A673 (cell line): ENCODE results near the gene GCNT3. TPM values are rescaled to one million over a fixed set of nuclear protein-coding genes. Genes with fewer than 3 reads are reported as not detected.

Experiments used
- BruUV-seq: library from RNA; stranded (reverse); fragments of 400-500 nt; replicated peaks from 2 replicates; lab custom pipeline; 2021; lab: Mats Ljungman, UMichigan
- CTCF ChIA-PET: fragments of 300-600 bp; sonication (Branson Sonifier 250); formaldehyde crosslinking; loops from one replicate; lab custom pipeline; 2022; ENCODE audit warnings: antibody characterized with exemption; lab: Charles Lee
- POLR2A ChIA-PET: fragments of 300-600 bp; sonication (Branson Sonifier 250); formaldehyde crosslinking; loops from one replicate; lab custom pipeline; 2022; ENCODE audit warnings: antibody characterized with exemption; ENCODE audit not compliant: low non-redundant PET; lab: Charles Lee
- DNase-seq: peaks from one replicate; pipeline ENCODE4 v3.0.0-alpha.2; 2015; ENCODE audit warnings: low spot score
- H3K27ac ChIP-seq: fragments of 200-600 bp; sonication (generic); 2 replicates; pipeline ENCODE4 v1.5.1; 2016; ENCODE audit warnings: mixed run types, low read depth, mild to moderate bottlenecking, mixed read lengths, antibody characterized with exemption, low read length; ENCODE audit not compliant: poor library complexity, severe bottlenecking
- H3K27me3 ChIP-seq: fragments of 200-600 bp; sonication (generic); replicated peaks from 2 replicates; pipeline ENCODE4 v1.6.1; 2017; ENCODE audit warnings: mixed run types, low read depth, mild to moderate bottlenecking, mixed read lengths, antibody characterized with exemption, low read length; ENCODE audit not compliant: insufficient read depth, poor library complexity
- H3K36me3 ChIP-seq: fragments of 200-600 bp; sonication (generic); 2 replicates; pipeline ENCODE4 v1.6.1; 2016; ENCODE audit warnings: mixed run types, mild to moderate bottlenecking, mixed read lengths, antibody characterized with exemption, low read length; ENCODE audit not compliant: insufficient read depth, poor library complexity, severe bottlenecking
- H3K4me1 ChIP-seq: fragments of 200-600 bp; sonication (generic); 2 replicates; pipeline ENCODE4 v1.6.1; 2017; ENCODE audit warnings: mixed run types, mild to moderate bottlenecking, mixed read lengths, antibody characterized with exemption, low read length; ENCODE audit not compliant: insufficient read depth, poor library complexity, severe bottlenecking
- H3K4me3 ChIP-seq: fragments of 200-600 bp; sonication (generic); 2 replicates; pipeline ENCODE4 v1.5.1; 2016; ENCODE audit warnings: low read depth, mixed run types, mild to moderate bottlenecking, mixed read lengths, low read length; ENCODE audit not compliant: poor library complexity, severe bottlenecking
- H3K9me3 ChIP-seq: fragments of 200-600 bp; sonication (generic); 2 replicates; pipeline ENCODE4 v1.6.1; 2016; ENCODE audit warnings: mixed run types, low read depth, mild to moderate bottlenecking, mixed read lengths, antibody characterized with exemption, low read length; ENCODE audit not compliant: poor library complexity, severe bottlenecking
- EZH2 ChIP-seq: fragments of 200-600 bp; sonication (generic); IDR thresholded peaks from 2 replicates; pipeline ENCODE4 v1.6.1; 2017; ENCODE audit warnings: borderline replicate concordance, low read depth, mild to moderate bottlenecking, mixed read lengths, antibody characterized with exemption, low read length; ENCODE audit not compliant: poor library complexity, severe bottlenecking
- intact Hi-C: fragments of 100-400 bp; cut with micrococcal nuclease; formaldehyde crosslinking; loops from one replicate; pipeline ENCODE4 v1.10.0; 2022; ENCODE audit not compliant: unreplicated experiment
- total RNA-seq: library from RNA; stranded (reverse); gene quantifications from 2 replicates; pipeline ENCODE4 v1.2.3, GENCODE V29; 2021
- TF ChIP-seq, protein P1 (sequence below): fragments of 300-800, 200-600 bp; sonication (generic); conservative IDR thresholded peaks from 2 replicates; pipeline ENCODE4 v1.5.1; 2017; ENCODE audit warnings: low read depth, mild to moderate bottlenecking, antibody characterized with exemption, low read length, moderate library complexity, mixed read lengths

Gene GCNT3
- total RNA-seq, 1 experiment from 2014 or later = not detected

DNA sequence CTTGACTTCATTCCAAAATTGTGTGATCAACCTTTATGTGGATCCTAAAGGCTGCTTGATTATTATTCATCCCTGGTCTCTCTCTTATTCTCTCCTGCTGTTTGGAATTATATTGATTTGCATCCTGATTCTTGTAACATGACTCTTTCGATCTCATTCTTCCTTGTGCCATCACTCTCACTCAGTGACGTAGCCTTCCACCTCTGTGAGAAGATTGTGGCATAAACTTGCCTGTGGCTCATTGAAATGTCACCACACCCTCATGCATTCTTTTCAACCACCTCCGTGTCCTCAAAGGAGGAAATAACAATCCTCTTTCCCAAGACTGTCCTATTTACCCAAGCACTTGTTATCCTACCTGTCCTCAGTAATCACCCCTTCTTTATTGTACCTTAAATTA, 41.3 kb upstream of the GCNT3 start:
- TF ChIP-seq EZH2 = no peak
- TF ChIP-seq, protein P1, sequence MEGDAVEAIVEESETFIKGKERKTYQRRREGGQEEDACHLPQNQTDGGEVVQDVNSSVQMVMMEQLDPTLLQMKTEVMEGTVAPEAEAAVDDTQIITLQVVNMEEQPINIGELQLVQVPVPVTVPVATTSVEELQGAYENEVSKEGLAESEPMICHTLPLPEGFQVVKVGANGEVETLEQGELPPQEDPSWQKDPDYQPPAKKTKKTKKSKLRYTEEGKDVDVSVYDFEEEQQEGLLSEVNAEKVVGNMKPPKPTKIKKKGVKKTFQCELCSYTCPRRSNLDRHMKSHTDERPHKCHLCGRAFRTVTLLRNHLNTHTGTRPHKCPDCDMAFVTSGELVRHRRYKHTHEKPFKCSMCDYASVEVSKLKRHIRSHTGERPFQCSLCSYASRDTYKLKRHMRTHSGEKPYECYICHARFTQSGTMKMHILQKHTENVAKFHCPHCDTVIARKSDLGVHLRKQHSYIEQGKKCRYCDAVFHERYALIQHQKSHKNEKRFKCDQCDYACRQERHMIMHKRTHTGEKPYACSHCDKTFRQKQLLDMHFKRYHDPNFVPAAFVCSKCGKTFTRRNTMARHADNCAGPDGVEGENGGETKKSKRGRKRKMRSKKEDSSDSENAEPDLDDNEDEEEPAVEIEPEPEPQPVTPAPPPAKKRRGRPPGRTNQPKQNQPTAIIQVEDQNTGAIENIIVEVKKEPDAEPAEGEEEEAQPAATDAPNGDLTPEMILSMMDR = no peak
- CTCF ChIA-PET = interaction anchor here (0.6 kb wide), 1 partner anchor 513 kb away, joined by 3 read pairs; no protein-coding TSS in a partner anchor
- no TSS peak for BruUV-seq
- no peak for DNase-seq
- Histone ChIP-seq H3K27ac (no peak overlapping the region), H3K27me3 (no peaks in the 10 kb centered on the region), H3K4me1 (no peaks in the 10 kb centered on the region), H3K9me3 (peaks cover 6% of the 10 kb centered on the region), H3K36me3 (no peaks in the 10 kb centered on the region), H3K4me3 (no peak overlapping the region)
- intact Hi-C loops = no loop called here
- POLR2A ChIA-PET = no interaction called here

- DNase-seq = no peak
- intact Hi-C loops = no loop called here
- no peak for TF ChIP-seq EZH2
- TF ChIP-seq, protein P1 = no peak
- ChIA-PET POLR2A (no interaction called here), CTCF (no interaction called here)
- no TSS peak for BruUV-seq
- no peak overlapping the region for H3K4me3 ChIP-seq
- no peak overlapping the region for H3K27ac ChIP-seq
- no peaks in the 10 kb centered on the region for H3K27me3 ChIP-seq
- H3K4me1 ChIP-seq = no peaks in the 10 kb centered on the region
- H3K9me3 ChIP-seq = no peaks in the 10 kb centered on the region
- H3K36me3 ChIP-seq = no peaks in the 10 kb centered on the region
These were observed 40.0 kb upstream of the GCNT3 start for GRCh38 chr15:59571606-59572005.

GRCh38 chr15:59583088-59583487, 28.5 kb upstream of the GCNT3 start:
- TF ChIP-seq, protein P1 = no peak
- no peak for TF ChIP-seq EZH2
- Histone ChIP-seq H3K36me3 (no peaks in the 10 kb centered on the region), H3K9me3 (no peaks in the 10 kb centered on the region), H3K27me3 (no peaks in the 10 kb centered on the region), H3K4me1 (no peaks in the 10 kb centered on the region), H3K27ac (no peak overlapping the region), H3K4me3 (no peak overlapping the region)
- ChIA-PET CTCF (no interaction called here), POLR2A (no interaction called here)
- intact Hi-C loops = no loop called here
- no peak for DNase-seq
- BruUV-seq = no TSS peak
